Stimulated activated naive CD8-positive, alpha-beta T cell treated with anti-CD3 and anti-CD28 coated beads, Interleukin-15, amount 100 ng/mL, for 72 hours (primary cell): ENCODE measurements around the gene CORO1A.
"Not testable (repeated sequence)": the region's sequence is repeated elsewhere in the genome, so short reads cannot be mapped to it uniquely, and the experiment has no call there.

Experiments used
- ATAC-seq: fragments of 150-1000 bp; cut with Tn5 transposase; 2 replicates; pipeline ENCODE4 v1.10.0; 2021; ENCODE audit warnings: mild to moderate bottlenecking, moderate library complexity
- DNase-seq, 2 donors: peaks; one replicate each; pipeline ENCODE4 v3.0.0; 2021 to 2022
- H3K27ac Mint-ChIP-seq, 2 donors: one replicate each; pipeline ENCODE4 v1.8.0; 2022; ENCODE audit warnings: mild to moderate bottlenecking in 2 of 2, mixed read lengths in 2 of 2, moderate library complexity in 2 of 2
- H3K27me3 Mint-ChIP-seq: one replicate; pipeline ENCODE4 v1.8.0; 2022; ENCODE audit warnings: mixed read lengths
- H3K4me1 Mint-ChIP-seq: one replicate; pipeline ENCODE4 v1.8.0; 2022; ENCODE audit warnings: mild to moderate bottlenecking, mixed read lengths
- H3K4me3 Mint-ChIP-seq, 2 donors: one replicate each; pipeline ENCODE4 v1.8.0; 2022; ENCODE audit warnings: mild to moderate bottlenecking in 2 of 2, mixed read lengths in 2 of 2, moderate library complexity in 1 of 2
- H3K9me3 Mint-ChIP-seq, 2 donors: one replicate each; pipeline ENCODE4 v1.8.0; 2022; ENCODE audit warnings: mixed read lengths in 2 of 2

CORO1A gene

GRCh38 chr16:30186444-30186781, 3.0 kb downstream of the CORO1A start:
- H3K4me3 Mint-ChIP-seq = peak overlapping the region; percentile 93 to 97

DNA sequence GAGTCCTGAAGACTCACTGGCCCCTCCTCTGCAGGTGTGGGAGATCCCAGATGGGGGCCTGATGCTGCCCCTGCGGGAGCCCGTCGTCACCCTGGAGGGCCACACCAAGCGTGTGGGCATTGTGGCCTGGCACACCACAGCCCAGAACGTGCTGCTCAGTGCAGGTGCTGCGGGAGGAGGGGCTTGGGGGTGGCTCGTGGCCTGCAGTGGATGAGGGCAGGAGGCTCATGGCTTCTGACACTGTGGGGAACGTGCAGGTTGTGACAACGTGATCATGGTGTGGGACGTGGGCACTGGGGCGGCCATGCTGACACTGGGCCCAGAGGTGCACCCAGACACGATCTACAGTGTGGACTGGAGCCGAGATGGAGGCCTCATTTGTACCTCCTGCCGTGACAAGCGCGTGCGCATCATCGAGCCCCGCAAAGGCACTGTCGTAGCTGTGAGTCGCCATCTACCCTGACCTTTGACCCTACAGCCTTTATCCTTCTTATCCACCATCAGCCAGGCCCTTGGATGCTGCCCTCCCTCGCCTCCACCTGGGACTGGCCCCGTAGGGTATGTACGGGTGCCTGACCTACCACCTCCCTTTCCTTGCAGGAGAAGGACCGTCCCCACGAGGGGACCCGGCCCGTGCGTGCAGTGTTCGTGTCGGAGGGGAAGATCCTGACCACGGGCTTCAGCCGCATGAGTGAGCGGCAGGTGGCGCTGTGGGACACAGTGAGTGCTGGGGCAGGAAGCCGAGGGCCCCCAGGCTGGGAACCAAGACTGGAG, 3.6 kb downstream of the CORO1A start:
- Mint-ChIP-seq H3K9me3 (no peaks in the 10 kb centered on the region), H3K27me3 (no peaks in the 10 kb centered on the region), H3K4me1 (peaks cover 41% of the 10 kb centered on the region), H3K27ac (peak overlapping the region; percentile 98 to 99), H3K4me3 (peak overlapping the region; percentile 93 to 97)
- peak; percentile 89 to 90 for DNase-seq
- peak; percentile 16 for ATAC-seq

More at GRCh38 chr16:30186444-30186781, 3.0 kb downstream of the CORO1A start:
- ATAC-seq (peak; percentile 0), DNase-seq (no peak)
- no peaks in the 10 kb centered on the region for H3K9me3 Mint-ChIP-seq
- H3K4me1 Mint-ChIP-seq = peaks cover 44% of the 10 kb centered on the region
- peak overlapping the region; percentile 99 for H3K27ac Mint-ChIP-seq
- no peaks in the 10 kb centered on the region for H3K27me3 Mint-ChIP-seq

DNA sequence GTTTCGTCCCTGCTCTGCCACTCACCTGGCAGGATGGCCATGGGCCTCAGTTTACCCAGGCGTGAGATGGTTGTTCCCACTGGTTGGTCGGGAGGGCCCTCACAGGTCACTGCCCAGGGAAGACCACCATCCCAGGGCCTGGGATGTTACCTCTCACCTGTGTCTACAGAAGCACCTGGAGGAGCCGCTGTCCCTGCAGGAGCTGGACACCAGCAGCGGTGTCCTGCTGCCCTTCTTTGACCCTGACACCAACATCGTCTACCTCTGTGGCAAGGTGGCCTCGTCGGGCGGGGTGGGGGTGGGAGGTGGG, 4.1 kb downstream of the CORO1A start:
- Mint-ChIP-seq H3K27me3 (no peaks in the 10 kb centered on the region), H3K4me1 (peaks cover 35% of the 10 kb centered on the region), H3K27ac (peak overlapping the region; percentile 98 to 99), H3K4me3 (peak overlapping the region; percentile 93 to 97), H3K9me3 (no peaks in the 10 kb centered on the region)
- ATAC-seq (no peak), DNase-seq (no peak)

- DNase-seq = peak in 1 of 2 donors; percentile 29
- peak overlapping the region; percentile 63 to 72 for H3K4me3 Mint-ChIP-seq
Observed at GRCh38 chr16:30187971-30188561, 4.7 kb downstream of the CORO1A start.

GRCh38 chr16:30191158-30191557, 7.8 kb downstream of the CORO1A start:
- H3K27me3 Mint-ChIP-seq, H3K9me3 Mint-ChIP-seq, H3K27ac Mint-ChIP-seq, H3K4me3 Mint-ChIP-seq, ATAC-seq: not testable (repeated sequence)
- H3K4me1 Mint-ChIP-seq = peaks cover 21% of the 10 kb centered on the region
- DNase-seq = peak in 1 of 2 donors; percentile 15

More at GRCh38 chr16:30187971-30188561, 4.7 kb downstream of the CORO1A start:
- Mint-ChIP-seq H3K27ac (peak overlapping the region; percentile 37 to 42), H3K27me3 (no peaks in the 10 kb centered on the region), H3K9me3 (no peaks in the 10 kb centered on the region), H3K4me1 (peaks cover 31% of the 10 kb centered on the region)
- ATAC-seq = no peak

DNA sequence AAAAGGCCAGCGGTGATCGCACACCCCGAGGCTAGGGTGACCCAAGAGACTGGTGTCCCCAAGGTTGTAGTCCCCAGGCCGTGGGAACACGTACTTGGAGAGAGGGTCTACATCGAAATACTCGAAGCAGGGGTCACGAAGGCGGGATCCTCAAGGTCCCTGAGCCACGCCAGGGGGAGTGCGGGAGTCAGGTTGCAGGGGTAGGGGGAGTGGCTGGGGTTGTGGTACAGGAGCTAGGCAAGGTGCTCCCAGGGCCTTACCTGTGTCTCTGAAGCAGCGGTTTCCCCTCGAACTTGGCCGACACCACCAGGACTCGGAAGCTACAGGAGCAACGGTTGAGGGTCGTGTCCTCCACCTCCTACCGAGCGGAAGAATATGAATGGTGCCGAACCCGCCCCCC, 9.7 kb downstream of the CORO1A start:
- not testable (repeated sequence) for H3K27me3 Mint-ChIP-seq, H3K4me1 Mint-ChIP-seq, H3K27ac Mint-ChIP-seq, DNase-seq, H3K9me3 Mint-ChIP-seq, H3K4me3 Mint-ChIP-seq
- peak; percentile 30 for ATAC-seq

GRCh38 chr16:30193615-30194014, 10.2 kb downstream of the CORO1A start, which contains the start of the genes BOLA2B and SLX1A:
Gene BOLA2B (minus strand): TSS chr16:30193666. CDS start chr16:30193595, 71 bp downstream.
Gene SLX1A (plus strand): TSS chr16:30193875. CDS start chr16:30194085, 210 bp downstream.
- peak; percentile 90 for ATAC-seq
- not testable (repeated sequence) for H3K27me3 Mint-ChIP-seq, H3K4me3 Mint-ChIP-seq, H3K27ac Mint-ChIP-seq, DNase-seq, H3K9me3 Mint-ChIP-seq, H3K4me1 Mint-ChIP-seq

GRCh38 chr16:30194172-30194925, 10.9 kb downstream of the CORO1A start:
- DNase-seq = peak in 1 of 2 donors; percentile 24
- H3K4me3 Mint-ChIP-seq, H3K27me3 Mint-ChIP-seq, H3K4me1 Mint-ChIP-seq, H3K9me3 Mint-ChIP-seq, H3K27ac Mint-ChIP-seq: not testable (repeated sequence)
- ATAC-seq = peak; percentile 80

DNA sequence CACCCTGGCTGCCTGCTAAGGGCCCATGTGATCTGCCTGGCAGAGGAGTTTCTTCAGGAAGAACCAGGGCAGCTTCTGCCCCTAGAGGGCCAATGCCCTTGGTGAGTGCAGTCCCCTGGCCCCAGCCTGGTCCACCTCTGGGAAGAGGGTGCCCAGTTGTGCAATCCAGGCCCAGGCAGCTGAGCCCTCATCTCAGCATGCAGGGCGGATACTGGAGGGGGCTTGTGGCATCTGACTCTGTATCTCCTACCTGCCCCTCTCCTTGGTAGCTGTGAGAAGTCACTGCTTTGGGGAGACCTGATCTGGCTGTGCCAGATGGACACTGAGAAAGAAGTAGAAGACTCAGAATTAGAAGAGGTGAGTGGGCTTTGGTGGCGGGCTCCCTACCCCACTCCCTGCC, 13.6 kb downstream of the CORO1A start:
- not testable (repeated sequence) for H3K27ac Mint-ChIP-seq, H3K4me1 Mint-ChIP-seq, H3K4me3 Mint-ChIP-seq, H3K9me3 Mint-ChIP-seq, H3K27me3 Mint-ChIP-seq, ATAC-seq
- peak in 1 of 2 donors; percentile 10 for DNase-seq

DNA sequence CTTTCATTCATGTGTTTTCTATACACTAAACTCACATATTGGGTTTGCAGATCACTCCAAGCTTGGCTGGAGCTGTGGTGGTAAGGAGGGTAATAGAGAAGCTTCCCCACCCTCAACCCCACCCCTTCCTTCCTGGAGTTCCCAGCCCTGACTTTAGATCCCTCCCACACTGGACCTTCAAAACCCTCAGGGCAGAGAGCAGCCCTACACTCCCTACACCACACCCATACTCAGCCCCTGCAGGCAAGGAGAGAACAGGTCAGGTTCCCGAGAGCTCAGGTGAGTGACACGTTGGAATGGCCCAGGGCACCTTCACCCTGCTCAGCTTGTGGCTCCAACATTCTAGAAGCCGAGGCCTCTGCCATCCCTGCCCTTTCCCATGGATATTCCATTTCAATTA, 15.6 kb downstream of the CORO1A start, which contains the start of gene SULT1A3:
Gene SULT1A3 (plus strand): TSS at position 207 of the 400 bp plus-strand sequence. CDS start 1,474 bp downstream, outside the sequence.
- H3K4me3 Mint-ChIP-seq, ATAC-seq, H3K27me3 Mint-ChIP-seq: not testable (repeated sequence)

DNA sequence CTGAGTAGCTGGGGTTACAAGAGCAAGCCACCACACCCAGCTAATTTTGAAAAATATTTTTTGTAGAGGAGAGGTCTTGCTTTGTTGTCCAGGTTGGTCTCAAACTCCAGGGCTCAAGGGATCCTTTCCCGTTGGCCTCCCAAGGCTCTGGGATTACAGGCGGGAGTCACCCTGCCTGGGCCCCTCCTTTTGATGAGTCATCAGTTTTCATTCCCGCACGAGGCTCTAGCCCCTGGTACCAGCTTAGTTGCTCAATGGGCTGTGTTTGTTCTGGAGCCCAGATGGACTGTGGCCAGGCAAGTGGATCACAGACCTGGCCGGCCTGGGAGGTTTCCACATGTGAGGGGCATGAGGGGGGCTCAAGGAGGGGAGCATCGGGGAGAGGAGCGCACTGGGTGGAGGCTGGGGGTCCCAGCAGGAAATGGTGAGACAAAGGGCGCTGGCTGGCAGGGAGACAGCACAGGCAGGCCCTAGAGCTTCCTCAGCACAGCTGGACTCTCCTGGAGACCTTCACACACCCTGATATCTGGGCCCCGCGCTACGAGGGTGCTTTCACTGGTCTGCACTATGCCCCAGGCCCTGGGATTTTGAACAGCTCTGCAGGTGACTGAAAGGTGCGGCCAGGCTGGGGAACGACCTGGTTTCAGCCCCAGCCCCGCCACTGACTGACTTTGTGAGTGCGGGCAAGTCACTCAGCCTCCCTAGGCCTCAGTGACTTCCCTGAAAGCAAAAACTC, 16.4 kb downstream of the CORO1A start:
- not testable (repeated sequence) for ATAC-seq, DNase-seq, H3K27me3 Mint-ChIP-seq, H3K9me3 Mint-ChIP-seq, H3K4me3 Mint-ChIP-seq, H3K4me1 Mint-ChIP-seq, H3K27ac Mint-ChIP-seq

More for the DNA sequence above, 15.6 kb downstream of the CORO1A start, which contains the start of gene SULT1A3:
- H3K9me3 Mint-ChIP-seq, H3K27ac Mint-ChIP-seq, H3K4me1 Mint-ChIP-seq, DNase-seq: not testable (repeated sequence)

DNA sequence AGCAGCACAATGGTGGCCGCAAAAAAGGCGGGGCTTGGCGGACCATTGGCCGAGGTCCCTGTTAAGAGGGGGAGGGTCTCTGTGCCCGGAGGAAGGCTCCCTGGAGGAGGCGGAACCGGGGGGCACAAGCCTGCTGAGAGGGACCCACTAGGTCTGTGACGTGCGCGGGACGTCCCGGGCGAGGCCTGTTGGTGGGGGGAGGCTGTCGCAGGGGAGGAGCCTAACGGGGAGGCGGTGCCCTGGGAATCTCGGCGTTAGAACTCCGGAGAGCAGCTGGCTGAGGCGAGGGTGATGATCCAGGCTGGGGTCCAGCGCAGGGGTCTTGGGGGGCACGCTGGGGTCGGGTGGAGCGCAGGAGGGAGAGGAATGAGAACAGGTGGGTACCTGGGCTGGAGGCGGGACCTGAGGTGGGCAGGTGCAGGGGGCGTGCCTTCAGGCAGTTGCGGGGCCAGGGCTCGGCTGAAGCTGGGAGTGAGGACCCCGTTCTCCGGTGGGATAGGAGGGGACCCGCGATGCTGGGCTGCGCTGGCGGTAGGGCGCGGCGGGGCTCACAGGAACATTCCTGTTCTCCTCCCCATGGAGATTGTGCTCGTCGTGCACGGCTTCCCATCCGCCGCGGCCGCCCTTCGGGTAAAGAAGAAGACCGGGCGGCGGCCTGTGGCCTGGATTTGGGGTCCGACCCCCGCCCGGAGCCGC, 22.3 kb downstream of the CORO1A start:
- H3K4me1 Mint-ChIP-seq, H3K27me3 Mint-ChIP-seq, H3K9me3 Mint-ChIP-seq, H3K27ac Mint-ChIP-seq, H3K4me3 Mint-ChIP-seq: not testable (repeated sequence)
- ATAC-seq = peak; percentile 62
- peak; percentile 4 to 17 for DNase-seq

DNA sequence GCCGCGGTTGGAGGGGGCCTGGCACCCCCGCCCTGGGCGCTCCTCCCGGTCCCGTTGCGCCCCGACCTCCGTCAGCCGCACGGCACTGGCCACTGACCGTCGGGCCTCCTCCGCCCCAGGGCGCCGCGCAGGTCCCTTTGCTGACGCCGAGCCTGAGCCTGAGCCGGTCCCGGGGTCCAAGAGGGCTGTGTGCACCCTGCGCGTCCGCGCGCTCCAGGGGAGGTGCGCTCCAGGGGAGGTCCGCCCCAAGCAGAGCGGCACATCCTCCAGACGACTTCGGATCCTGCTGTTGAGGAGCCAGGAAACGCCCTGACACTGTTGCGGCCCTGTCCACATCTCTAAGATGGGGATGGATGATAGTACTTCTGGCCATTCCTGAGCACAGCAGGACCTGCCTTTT, 22.9 kb downstream of the CORO1A start:
- DNase-seq, H3K27ac Mint-ChIP-seq, H3K27me3 Mint-ChIP-seq, H3K9me3 Mint-ChIP-seq, H3K4me3 Mint-ChIP-seq, H3K4me1 Mint-ChIP-seq: not testable (repeated sequence)
- peak; percentile 72 for ATAC-seq

DNA sequence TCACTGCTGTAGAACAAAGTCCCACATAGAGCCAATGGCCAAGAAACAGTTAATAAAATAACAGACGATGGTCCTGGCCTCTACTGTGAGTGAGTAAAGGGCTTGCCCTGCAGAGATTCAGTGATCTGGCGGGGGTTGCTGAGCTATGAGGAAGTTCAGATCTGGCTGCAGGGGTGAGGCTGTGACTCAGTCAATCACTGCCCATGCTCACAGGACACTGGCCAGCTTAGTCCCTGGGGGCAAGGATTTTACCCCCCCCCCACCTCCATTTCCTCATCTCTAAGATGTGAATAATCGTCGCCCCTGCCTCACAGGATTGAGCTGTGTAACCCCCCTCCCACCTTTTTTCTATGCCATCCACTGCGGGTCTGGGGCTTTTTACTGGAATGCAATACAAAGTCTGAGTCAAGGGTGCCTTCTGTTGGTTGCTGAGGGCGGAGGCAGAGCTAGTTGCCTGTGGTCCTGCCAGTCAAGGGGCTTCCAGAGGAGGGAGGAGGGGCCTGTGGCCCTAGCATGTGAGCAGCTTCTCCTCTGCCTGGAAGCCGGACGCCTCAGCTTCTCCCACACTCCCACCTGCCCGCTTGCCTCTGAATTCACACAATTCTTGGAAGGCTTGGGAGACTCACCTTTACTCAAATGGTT, 23.8 kb downstream of the CORO1A start:
- H3K4me3 Mint-ChIP-seq, H3K9me3 Mint-ChIP-seq, DNase-seq, H3K4me1 Mint-ChIP-seq, H3K27me3 Mint-ChIP-seq, H3K27ac Mint-ChIP-seq: not testable (repeated sequence)
- ATAC-seq = peak; percentile 40
